ENCODE results near the gene ARL9.
A peak's percentile ranks its signal among the peaks of the same experiment; 100 is the strongest.

Gene ARL9

GRCh38 chr4:56469489-56470210, 35.9 kb upstream of the ARL9 start:
- H3K4me3 ChIP-seq (ENCODE audit: low read length): no peak overlapping the region
- H3K4me2 ChIP-seq (ENCODE audit: low read depth, low read length): peak overlapping the region; percentile 59; the same call in 1 of the 2 replicates
- no peak for TF ChIP-seq EZH2phosphoT487 (IDR thresholded peaks at IDR 0.05; ENCODE audit: low read length)
- TF ChIP-seq CTCF (IDR thresholded peaks at IDR 0.05; ENCODE audit: low read length): no peak
- no peak for TF ChIP-seq EZH2 (optimal IDR thresholded peaks at IDR 0.05; ENCODE audit: low read depth, low read length)
- H3F3A ChIP-seq (ENCODE audit: insufficient read depth, low read length): peaks cover 13% of the 10 kb centered on the region
- H3K9ac ChIP-seq (ENCODE audit: low read length): no peak overlapping the region
- H3K4me1 ChIP-seq (ENCODE audit: low read length): peaks cover 17% of the 10 kb centered on the region
- H2AFZ ChIP-seq (ENCODE audit: low read length): no peak overlapping the region
- peaks cover 5% of the 10 kb centered on the region; the same call in 1 of the 2 replicates for H3K36me3 ChIP-seq (replicated peaks; ENCODE audit: insufficient read depth, low read length)
- no peaks in the 10 kb centered on the region for H3K9me2 ChIP-seq (replicated peaks; ENCODE audit: insufficient read depth, low read length)
- H3K27ac ChIP-seq (ENCODE audit: low read length): no peak overlapping the region
- no peaks in the 10 kb centered on the region for H3K9me3 ChIP-seq (replicated peaks; ENCODE audit: insufficient read depth, low read length)
- DNase-seq: no peak
- peaks cover 83% of the 10 kb centered on the region for H3K79me2 ChIP-seq (ENCODE audit: low read length)
- H3K27me3 ChIP-seq (replicated peaks; ENCODE audit: insufficient read depth, low read length): no peaks in the 10 kb centered on the region
- H4K20me1 ChIP-seq (ENCODE audit: insufficient read depth, low read length): no peaks in the 10 kb centered on the region

- Histone ChIP-seq H3F3A (ENCODE audit: insufficient read depth, low read length) (peaks cover 13% of the 10 kb centered on the region; the same call in 1 of the 2 replicates), H4K20me1 (ENCODE audit: insufficient read depth, low read length) (no peaks in the 10 kb centered on the region), H2AFZ (ENCODE audit: low read length) (no peak overlapping the region), H3K4me1 (ENCODE audit: low read length) (peaks cover 11% of the 10 kb centered on the region), H3K4me3 (ENCODE audit: low read length) (peak overlapping the region; percentile 14; the same call in 1 of the 2 replicates), H3K9me2 (replicated peaks; ENCODE audit: insufficient read depth, low read length) (no peaks in the 10 kb centered on the region), H3K36me3 (replicated peaks; ENCODE audit: insufficient read depth, low read length) (peaks cover 5% of the 10 kb centered on the region; the same call in 1 of the 2 replicates), H3K9me3 (replicated peaks; ENCODE audit: insufficient read depth, low read length) (no peaks in the 10 kb centered on the region), H3K79me2 (ENCODE audit: low read length) (peaks cover 38% of the 10 kb centered on the region), H3K4me2 (ENCODE audit: low read depth, low read length) (peak overlapping the region; percentile 53), H3K9ac (ENCODE audit: low read length) (no peak overlapping the region), H3K27me3 (replicated peaks; ENCODE audit: insufficient read depth, low read length) (no peaks in the 10 kb centered on the region), H3K27ac (ENCODE audit: low read length) (peak overlapping the region; percentile 55; the same call in 1 of the 2 replicates)
- TF ChIP-seq EZH2 (optimal IDR thresholded peaks at IDR 0.05; ENCODE audit: low read depth, low read length) (no peak), EZH2phosphoT487 (IDR thresholded peaks at IDR 0.05; ENCODE audit: low read length) (no peak), CTCF (IDR thresholded peaks at IDR 0.05; ENCODE audit: low read length) (no peak)
- DNase-seq: peak; percentile 75
These were observed 29.7 kb upstream of the ARL9 start for GRCh38 chr4:56475917-56476316.

- no peaks in the 10 kb centered on the region; the same call in 1 of the 2 replicates for H3K36me3 ChIP-seq (replicated peaks; ENCODE audit: insufficient read depth, low read length)
These were observed 28.3 kb upstream of the ARL9 start for GRCh38 chr4:56477192-56477702.

More at GRCh38 chr4:56477192-56477702, 28.3 kb upstream of the ARL9 start:
- H3K27me3 ChIP-seq (replicated peaks; ENCODE audit: insufficient read depth, low read length): no peaks in the 10 kb centered on the region
- TF ChIP-seq CTCF (IDR thresholded peaks at IDR 0.05; ENCODE audit: low read length) (no peak), EZH2 (optimal IDR thresholded peaks at IDR 0.05; ENCODE audit: low read depth, low read length) (no peak), EZH2phosphoT487 (IDR thresholded peaks at IDR 0.05; ENCODE audit: low read length) (no peak)
- no peak overlapping the region for H3K9ac ChIP-seq (ENCODE audit: low read length)
- H4K20me1 ChIP-seq (ENCODE audit: insufficient read depth, low read length): no peaks in the 10 kb centered on the region
- H3K4me1 ChIP-seq (ENCODE audit: low read length): peaks cover 11% of the 10 kb centered on the region
- H3K9me3 ChIP-seq (replicated peaks; ENCODE audit: insufficient read depth, low read length): no peaks in the 10 kb centered on the region
- H3K9me2 ChIP-seq (replicated peaks; ENCODE audit: insufficient read depth, low read length): no peaks in the 10 kb centered on the region
- no peak overlapping the region for H3K4me2 ChIP-seq (ENCODE audit: low read depth, low read length)
- H3K79me2 ChIP-seq (ENCODE audit: low read length): peaks cover 26% of the 10 kb centered on the region
- no peak overlapping the region for H2AFZ ChIP-seq (ENCODE audit: low read length)
- DNase-seq: no peak
- H3F3A ChIP-seq (ENCODE audit: insufficient read depth, low read length): peaks cover 13% of the 10 kb centered on the region; the same call in 1 of the 2 replicates
- H3K4me3 ChIP-seq (ENCODE audit: low read length): no peak overlapping the region
- no peak overlapping the region for H3K27ac ChIP-seq (ENCODE audit: low read length)
